ENCODE data around the gene BACH1.

- no peak for TF ChIP-seq ATF3 (CRISPR knock-in tag; conservative IDR thresholded peaks at IDR 0.05)
- TF ChIP-seq CTCF (IDR thresholded peaks at IDR 0.05): no peak
- no peak for TF ChIP-seq E2F4 (CRISPR knock-in tag; IDR thresholded peaks at IDR 0.05; ENCODE audit: borderline replicate concordance, low read depth)
- TF ChIP-seq ATF2 (CRISPR knock-in tag; IDR thresholded peaks at IDR 0.05; ENCODE audit: borderline replicate concordance, low read depth): no peak
- no peak for TF ChIP-seq SOX15 (CRISPR knock-in tag; IDR thresholded peaks at IDR 0.05)
- TF ChIP-seq SMAD3 (CRISPR knock-in tag; IDR thresholded peaks at IDR 0.05; ENCODE audit: borderline replicate concordance): no peak
Observed at GRCh38 chr21:29257701-29258100, 41.0 kb upstream of the BACH1 start.

Measured in WTC11 (cell line).